Activated CD8-positive, alpha-beta memory T cell treated with anti-CD3 and anti-CD28 coated beads, Interleukin-2, amount 50 U/mL, for 4 hours (primary cell): ENCODE measurements around the gene HPS6.
"Not testable (repeated sequence)": the region's sequence is repeated elsewhere in the genome, so short reads cannot be mapped to it uniquely, and the experiment has no call there.

Source experiments
- DNase-seq: peaks from one replicate; pipeline ENCODE4 v3.0.0-alpha.2; 2020

The HPS6 gene

GRCh38 chr10:102064868-102065560 lies at the start of gene HPS6:
Gene HPS6, plus strand, starts transcription at chr10:102065349. Its CDS starts 126 bp downstream, at chr10:102065475.
- DNase-seq: peak; percentile 92

GRCh38 chr10:102016416-102016815 lies 48.7 kb upstream of the HPS6 start:
- DNase-seq: no peak

- no peak for DNase-seq
These were observed 47.9 kb upstream of the HPS6 start for GRCh38 chr10:102017295-102017694.

- DNase-seq: no peak
These were observed 44.2 kb upstream of the HPS6 start for GRCh38 chr10:102020938-102021337.

- no peak for DNase-seq
These were observed 40.4 kb upstream of the HPS6 start for GRCh38 chr10:102024799-102025198.

- DNase-seq: no peak
These were observed 37.9 kb upstream of the HPS6 start for GRCh38 chr10:102027261-102027660.

- DNase-seq: no peak
These were observed 31.4 kb upstream of the HPS6 start for GRCh38 chr10:102033787-102034186.

GRCh38 chr10:102035807-102036206 lies 29.3 kb upstream of the HPS6 start:
- DNase-seq: not testable (repeated sequence)

GRCh38 chr10:102038410-102038809 lies 26.7 kb upstream of the HPS6 start:
- DNase-seq: no peak

- no peak for DNase-seq
These were observed 24.7 kb upstream of the HPS6 start for GRCh38 chr10:102040305-102041050.

- no peak for DNase-seq
These were observed 19.9 kb upstream of the HPS6 start for GRCh38 chr10:102045292-102045691.

- no peak for DNase-seq
These were observed 19.1 kb upstream of the HPS6 start for GRCh38 chr10:102046095-102046494.

- not testable (repeated sequence) for DNase-seq
These were observed 10.1 kb upstream of the HPS6 start for GRCh38 chr10:102054881-102055646.

GRCh38 chr10:102055647-102056419 lies 9.3 kb upstream of the HPS6 start, which contains the start of gene ARMH3:
Gene ARMH3, minus strand, starts transcription at chr10:102056173. Its CDS starts 16,059 bp downstream, at chr10:102040114.
- DNase-seq: peak; percentile 87

- no peak for DNase-seq
These were observed 5.2 kb upstream of the HPS6 start for GRCh38 chr10:102059987-102060386.

GRCh38 chr10:102064503-102064867 lies 664 bp upstream of the HPS6 start:
- DNase-seq: no peak

- peak; percentile 20 for DNase-seq
These were observed 631 bp downstream of the HPS6 start for GRCh38 chr10:102065561-102066398.

- no peak for DNase-seq
These were observed 1.4 kb downstream of the HPS6 start for GRCh38 chr10:102066399-102067088.

GRCh38 chr10:102067091-102067916 lies 2.2 kb downstream of the HPS6 start:
- DNase-seq: no peak

- DNase-seq: no peak
These were observed 3.1 kb downstream of the HPS6 start for GRCh38 chr10:102068216-102068615.
